Keratinocyte (primary cell): ENCODE data around the gene MNX1.

Experiments
- CTCF ChIP-seq, 3 experiments: IDR thresholded peaks in 1 of 3; conservative IDR thresholded peaks in 1 of 3; optimal IDR thresholded peaks in 1 of 3; 2 replicates in 2 of 3; 3 replicates in 1 of 3; pipeline versions ENCODE3 to v1.5.1; 2011; ENCODE audit warnings: low read length in 3 of 3, mild to moderate bottlenecking in 3 of 3, moderate library complexity in 2 of 3, control low read depth in 1 of 3, inconsistent platforms in 1 of 3; ENCODE audit not compliant: insufficient read depth in 2 of 3; ENCODE audit errors: extremely low read depth in 1 of 3
- EZH2 ChIP-seq: IDR thresholded peaks from one replicate; pipeline ENCODE4 v1.6.1; 2012; ENCODE audit warnings: inconsistent platforms, mild to moderate bottlenecking, low read length, moderate library complexity

DNA sequence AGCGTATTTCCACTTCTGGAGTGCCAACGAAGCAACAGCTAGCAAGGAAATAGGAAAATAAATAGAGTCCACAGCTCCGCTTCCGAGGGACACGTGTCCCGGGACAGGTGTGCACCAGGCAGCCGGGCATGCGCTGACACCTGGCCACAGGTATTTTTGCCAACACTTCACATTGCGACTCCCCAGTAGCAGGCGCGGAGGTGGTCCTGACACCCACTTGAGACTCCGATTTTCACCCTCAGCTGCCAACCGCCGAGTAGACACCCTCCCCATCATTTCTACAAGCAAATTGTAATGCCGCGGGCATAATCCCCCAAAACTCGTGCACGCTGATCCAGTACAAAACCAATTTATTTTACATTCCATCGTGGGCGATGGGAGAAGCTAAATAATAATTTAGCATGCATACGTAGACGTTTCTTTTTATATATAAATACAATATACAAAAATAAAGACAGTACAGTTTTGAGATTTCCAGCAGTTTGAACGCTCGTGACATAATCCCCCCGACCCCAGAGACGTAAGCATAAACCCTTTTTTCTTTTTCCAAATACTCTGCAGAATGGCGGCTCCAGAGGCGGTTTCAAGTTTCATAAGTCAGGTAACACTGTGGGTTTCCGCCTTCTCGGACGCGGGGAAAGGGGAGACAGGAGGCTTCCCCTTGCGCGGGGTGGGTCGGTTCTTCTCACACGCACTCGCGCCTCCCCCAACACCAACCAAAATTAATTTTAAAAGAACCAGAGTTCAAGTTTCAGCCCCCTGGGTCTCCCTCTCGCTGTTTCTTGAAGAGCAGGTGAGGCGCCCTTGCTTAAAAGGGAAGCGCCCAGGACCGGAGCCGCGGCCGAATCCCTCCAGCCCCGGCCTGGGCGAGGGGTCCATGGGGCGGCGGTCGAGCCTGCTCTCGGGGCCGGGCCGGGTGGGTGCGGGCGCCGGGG lies 5.7 kb downstream of the MNX1 start:
- TF ChIP-seq CTCF (optimal IDR thresholded peaks at IDR 0.05 in 1 of 3, IDR thresholded peaks at IDR 0.05 in 1 of 3, conservative IDR thresholded peaks at IDR 0.05 in 1 of 3; ENCODE audit: extremely low read depth in 1 of 3, insufficient read depth in 2 of 3, low read length in 3 of 3) (no peak), EZH2 (peak; percentile 100)
